ENCODE measurements around the gene ZIC5.

The ZIC5 gene

GRCh38 chr13:99930925-99931324 is 40.6 kb downstream of the ZIC5 start:
- DNase-seq (ENCODE audit: low read depth), result no peak

- no peak for DNase-seq (ENCODE audit: low read depth)
Observed at GRCh38 chr13:99929866-99930265, 41.7 kb downstream of the ZIC5 start.

- DNase-seq (ENCODE audit: low read depth), result no peak
Observed at GRCh38 chr13:99926014-99926731, 45.4 kb downstream of the ZIC5 start.

- DNase-seq (ENCODE audit: low read depth), result no peak
Observed at GRCh38 chr13:99923877-99924582, 47.5 kb downstream of the ZIC5 start.

- DNase-seq (ENCODE audit: low read depth), result no peak
Observed at GRCh38 chr13:99922631-99923404, 48.7 kb downstream of the ZIC5 start.

GRCh38 chr13:99919132-99919531 is 52.4 kb downstream of the ZIC5 start:
- DNase-seq (ENCODE audit: low read depth), result no peak

GRCh38 chr13:99916366-99917103 is 55.0 kb downstream of the ZIC5 start:
- DNase-seq (ENCODE audit: low read depth), result no peak

GRCh38 chr13:99913167-99913566 is 58.4 kb downstream of the ZIC5 start:
- no peak for DNase-seq (ENCODE audit: low read depth)
